ENCODE data around the gene PCOLCE2.

Gene PCOLCE2

DNA sequence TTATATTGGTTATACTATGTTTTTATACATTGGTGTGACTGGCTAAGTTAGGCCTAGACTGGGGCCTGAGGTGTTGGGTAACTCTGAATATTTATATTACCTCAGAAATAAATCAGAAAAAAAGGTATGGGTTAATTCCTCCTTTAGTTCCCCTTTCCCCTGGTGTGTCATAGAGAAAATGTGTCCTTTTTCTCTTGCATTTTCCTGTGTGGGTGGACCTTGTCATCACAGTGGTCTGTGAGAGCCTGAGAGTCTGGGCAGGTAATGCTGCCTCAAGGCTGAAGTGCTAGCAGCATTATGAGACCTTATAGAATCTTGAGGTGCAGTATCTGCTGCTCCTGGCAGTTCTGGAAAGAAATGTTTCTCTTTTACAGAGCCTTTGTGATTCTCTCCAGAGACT lies 69.7 kb downstream of the PCOLCE2 start:
- no peak for TF ChIP-seq GATA3 (IDR thresholded peaks at IDR 0.05; ENCODE audit: low read depth, low read length)

DNA sequence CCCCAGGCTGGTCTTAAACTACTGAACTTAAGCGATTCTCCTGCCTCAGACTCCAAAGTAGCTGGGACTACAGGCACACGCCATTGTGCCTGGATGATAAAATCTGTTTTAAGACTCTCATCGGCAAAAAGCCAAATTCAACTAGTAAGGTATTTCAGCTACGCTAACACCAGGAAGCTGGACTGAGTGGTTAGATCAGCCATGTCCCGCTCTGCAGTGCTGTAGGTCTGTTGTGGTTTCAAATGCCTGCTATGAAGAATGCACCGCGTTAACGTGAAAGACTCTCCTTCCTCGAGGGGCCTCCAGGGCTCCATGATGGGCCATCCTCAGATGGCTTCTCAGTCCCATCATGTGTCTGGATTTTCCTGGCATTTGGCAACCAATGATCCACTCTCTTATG lies 70.2 kb downstream of the PCOLCE2 start:
- TF ChIP-seq GATA2 (IDR thresholded peaks at IDR 0.05; ENCODE audit: low read depth, low read length) (no peak), GATA3 (IDR thresholded peaks at IDR 0.05; ENCODE audit: low read depth, low read length) (no peak)

GRCh38 chr3:142817897-142818296 lies 71.0 kb downstream of the PCOLCE2 start:
- TF ChIP-seq GATA3 (IDR thresholded peaks at IDR 0.05; ENCODE audit: low read depth, low read length): no peak
- TF ChIP-seq GATA2 (IDR thresholded peaks at IDR 0.05; ENCODE audit: low read depth, low read length): no peak

DNA sequence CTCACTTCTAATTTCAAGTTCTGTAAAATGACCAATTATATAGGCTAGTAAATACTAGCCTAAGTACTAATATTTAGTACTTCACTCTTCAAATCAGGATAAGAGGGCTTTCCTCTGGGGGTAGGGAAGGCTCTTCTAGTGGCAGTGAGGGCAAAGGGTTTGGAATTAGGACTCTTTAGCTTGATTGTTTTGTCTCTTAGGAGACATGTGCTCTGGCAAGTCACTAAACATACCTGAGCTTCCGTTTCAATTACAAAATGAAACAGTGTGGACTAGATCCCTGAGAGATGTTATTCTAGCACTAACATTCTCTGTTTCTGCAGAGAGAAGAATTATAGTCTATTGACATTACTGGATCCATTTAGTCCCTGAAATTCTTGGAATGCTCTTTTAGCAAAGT lies 71.5 kb downstream of the PCOLCE2 start:
- TF ChIP-seq GATA3 (IDR thresholded peaks at IDR 0.05; ENCODE audit: low read depth, low read length) (no peak), GATA2 (IDR thresholded peaks at IDR 0.05; ENCODE audit: low read depth, low read length) (no peak)

- TF ChIP-seq GATA3 (IDR thresholded peaks at IDR 0.05; ENCODE audit: low read depth, low read length): no peak
- no peak for TF ChIP-seq GATA2 (IDR thresholded peaks at IDR 0.05; ENCODE audit: low read depth, low read length)
Measured at GRCh38 chr3:142815803-142816202, 73.1 kb downstream of the PCOLCE2 start.

GRCh38 chr3:142809259-142809658 lies 79.6 kb downstream of the PCOLCE2 start:
- TF ChIP-seq GATA2 (IDR thresholded peaks at IDR 0.05; ENCODE audit: low read depth, low read length): no peak
- TF ChIP-seq GATA3 (IDR thresholded peaks at IDR 0.05; ENCODE audit: low read depth, low read length): no peak

GRCh38 chr3:142808103-142808917 lies 80.6 kb downstream of the PCOLCE2 start:
- TF ChIP-seq GATA2 (IDR thresholded peaks at IDR 0.05; ENCODE audit: low read depth, low read length) (no peak), GATA3 (IDR thresholded peaks at IDR 0.05; ENCODE audit: low read depth, low read length) (no peak)

- TF ChIP-seq GATA3 (IDR thresholded peaks at IDR 0.05; ENCODE audit: low read depth, low read length) (no peak), GATA2 (IDR thresholded peaks at IDR 0.05; ENCODE audit: low read depth, low read length) (no peak)
Measured at GRCh38 chr3:142802891-142803290, 86.0 kb downstream of the PCOLCE2 start.

GRCh38 chr3:142801746-142802145 lies 87.1 kb downstream of the PCOLCE2 start:
- TF ChIP-seq GATA3 (IDR thresholded peaks at IDR 0.05; ENCODE audit: low read depth, low read length) (no peak), GATA2 (IDR thresholded peaks at IDR 0.05; ENCODE audit: low read depth, low read length) (no peak)

DNA sequence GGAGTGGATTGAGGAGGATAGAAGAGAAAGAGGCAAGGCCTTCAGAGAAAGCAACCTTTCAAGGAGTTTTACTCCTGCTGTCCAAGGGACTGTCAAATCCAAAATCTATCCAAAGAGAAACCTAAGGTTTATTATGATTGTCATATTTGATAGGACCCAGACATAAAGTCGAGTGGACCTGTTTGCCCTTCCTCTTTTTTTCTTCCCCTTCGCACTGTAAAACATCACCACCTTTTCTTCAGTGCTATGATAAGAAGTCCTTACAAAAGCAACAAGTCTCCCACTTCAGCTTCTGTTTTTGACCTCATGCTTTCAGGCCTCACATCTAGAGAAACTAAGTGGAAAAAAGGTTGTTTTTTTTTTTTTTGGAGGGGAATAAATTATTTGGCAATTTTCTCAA lies 92.1 kb downstream of the PCOLCE2 start:
- TF ChIP-seq GATA3 (IDR thresholded peaks at IDR 0.05; ENCODE audit: low read depth, low read length) (no peak), GATA2 (IDR thresholded peaks at IDR 0.05; ENCODE audit: low read depth, low read length) (no peak)

DNA sequence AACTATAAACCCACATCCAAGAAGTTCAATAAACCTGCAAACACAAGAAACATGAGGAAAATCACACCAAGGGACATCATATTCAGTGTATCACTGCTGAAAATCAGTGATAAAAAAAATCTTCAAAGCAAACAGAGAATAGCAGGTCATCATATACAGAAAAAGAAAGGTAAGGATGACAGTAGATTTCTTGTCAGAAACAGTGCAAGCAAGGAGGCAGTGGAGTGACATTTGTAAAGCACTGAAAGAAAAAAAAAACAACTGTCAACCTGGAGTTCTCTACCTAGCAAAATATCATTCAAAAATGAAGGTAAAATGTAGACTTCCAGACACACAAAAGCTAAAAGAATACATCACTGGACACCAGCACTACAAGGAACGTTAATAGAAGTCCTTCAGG lies 93.6 kb downstream of the PCOLCE2 start:
- no peak for TF ChIP-seq GATA3 (IDR thresholded peaks at IDR 0.05; ENCODE audit: low read depth, low read length)
- TF ChIP-seq GATA2 (IDR thresholded peaks at IDR 0.05; ENCODE audit: low read depth, low read length): no peak

GRCh38 chr3:142794508-142794907 lies 94.4 kb downstream of the PCOLCE2 start:
- TF ChIP-seq GATA3 (IDR thresholded peaks at IDR 0.05; ENCODE audit: low read depth, low read length): no peak
- TF ChIP-seq GATA2 (IDR thresholded peaks at IDR 0.05; ENCODE audit: low read depth, low read length): no peak

- no peak for TF ChIP-seq GATA2 (IDR thresholded peaks at IDR 0.05; ENCODE audit: low read depth, low read length)
Measured at GRCh38 chr3:142787719-142788118, 101.2 kb downstream of the PCOLCE2 start.

GRCh38 chr3:142785996-142786395 lies 102.9 kb downstream of the PCOLCE2 start:
- no peak for TF ChIP-seq GATA2 (IDR thresholded peaks at IDR 0.05; ENCODE audit: low read depth, low read length)
- no peak for TF ChIP-seq GATA3 (IDR thresholded peaks at IDR 0.05; ENCODE audit: low read depth, low read length)

GRCh38 chr3:142784228-142784627 lies 104.7 kb downstream of the PCOLCE2 start:
- TF ChIP-seq GATA2 (IDR thresholded peaks at IDR 0.05; ENCODE audit: low read depth, low read length) (no peak), GATA3 (IDR thresholded peaks at IDR 0.05; ENCODE audit: low read depth, low read length) (no peak)

DNA sequence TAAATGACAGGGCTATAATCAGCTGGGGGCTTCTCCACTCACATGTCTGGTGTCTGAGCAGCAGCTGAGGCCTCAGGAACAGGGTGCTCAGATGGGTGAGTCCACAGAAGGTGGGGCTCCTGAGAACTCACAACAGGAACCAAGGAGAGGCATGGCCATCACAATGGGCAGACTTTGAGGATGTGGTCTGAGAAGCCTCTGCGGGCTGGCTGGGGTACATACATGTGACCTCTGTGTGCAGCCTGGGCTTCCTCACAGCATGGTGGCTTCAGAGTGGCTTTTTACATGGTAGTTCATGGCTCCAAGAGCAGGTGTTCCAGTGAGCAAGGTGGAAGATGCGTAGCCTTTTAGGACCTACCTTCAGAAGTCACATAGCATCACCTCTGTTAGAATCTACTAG lies 106.3 kb downstream of the PCOLCE2 start:
- TF ChIP-seq GATA2 (IDR thresholded peaks at IDR 0.05; ENCODE audit: low read depth, low read length) (no peak), GATA3 (IDR thresholded peaks at IDR 0.05; ENCODE audit: low read depth, low read length) (no peak)
